ENCODE data around the gene IGSF22. TPM values are rescaled to one million over a fixed set of nuclear protein-coding genes. Genes with fewer than 3 reads are reported as not detected.
A peak's percentile ranks its signal among the peaks of the same experiment; 100 is the strongest.
"Not testable (repeated sequence)": the region's sequence is repeated elsewhere in the genome, so short reads cannot be mapped to it uniquely, and the experiment has no call there.

IGSF22 gene
- total RNA-seq, 1 experiment from 2014 or later, result not detected

DNA sequence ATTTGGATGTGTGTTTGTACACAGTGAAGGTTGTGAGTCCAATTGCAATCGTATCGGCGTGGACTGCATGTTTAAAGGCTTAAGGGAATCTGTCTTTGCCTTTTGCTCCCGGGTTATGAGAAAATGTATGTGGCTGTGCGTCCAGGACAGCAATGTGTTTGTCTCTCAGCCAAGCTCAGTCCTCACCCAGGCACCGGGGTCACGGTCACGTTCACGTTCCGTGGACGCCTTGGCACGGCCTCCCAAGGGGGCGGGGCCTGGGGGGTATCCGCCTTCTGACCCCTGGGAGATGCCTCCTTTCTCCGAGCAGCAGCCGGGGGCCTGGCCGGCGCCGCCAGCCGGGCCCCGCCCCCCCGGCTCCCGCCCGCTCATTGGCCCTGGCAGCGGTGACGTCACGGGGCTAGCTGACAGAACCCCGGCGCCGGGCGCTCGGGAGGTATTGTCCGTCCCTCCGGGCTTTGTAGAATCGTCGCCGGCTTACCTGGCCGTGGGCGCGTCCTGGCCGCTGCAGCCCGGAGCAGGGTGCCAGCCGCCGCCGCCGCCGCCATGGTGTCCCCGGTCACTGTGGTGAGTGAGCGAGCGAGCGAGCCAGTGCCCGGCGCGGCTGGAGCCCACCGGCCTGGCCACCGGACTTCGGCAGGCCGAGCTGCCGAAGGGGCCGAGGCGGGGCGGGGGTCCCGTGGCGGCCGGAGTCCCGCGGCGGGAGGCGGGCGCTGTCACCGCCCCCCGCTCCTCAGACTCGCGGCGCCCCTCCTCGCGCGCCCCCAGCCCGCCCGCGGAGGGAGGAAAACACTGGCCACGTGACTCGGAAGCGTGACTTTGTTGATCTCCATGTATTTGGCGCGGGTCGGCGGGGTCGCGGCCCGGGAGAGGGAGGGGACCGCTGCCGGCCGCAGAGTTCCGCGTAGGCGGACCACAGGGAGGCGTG is 27.4 kb downstream of the IGSF22 start, which contains the start of gene TMEM86A:
TSS of gene TMEM86A (plus strand) at position 439 of the 928 bp plus-strand sequence. CDS start at position 547, 108 bp downstream.
- H3K36me3 ChIP-seq (ENCODE audit: insufficient read depth, low read length), result no peaks in the 10 kb centered on the region
- no peaks in the 10 kb centered on the region for H3K79me2 ChIP-seq (ENCODE audit: low read length)
- no peaks in the 10 kb centered on the region for H3K9me2 ChIP-seq (replicated peaks; ENCODE audit: insufficient read depth, low read length)
- H3K4me3 ChIP-seq (ENCODE audit: low read length), result peak within 1 kb of the TSS; percentile 72
- no peaks in the 10 kb centered on the region for H3K9me3 ChIP-seq (ENCODE audit: low read length)
- H3K4me1 ChIP-seq (ENCODE audit: low read length), result peaks cover 10% of the 10 kb centered on the region
- H3K27me3 ChIP-seq (ENCODE audit: low read length), result no peaks in the 10 kb centered on the region
- peak within 1 kb of the TSS; percentile 70 for H3K4me2 ChIP-seq (ENCODE audit: low read depth, low read length, poor library complexity, severe bottlenecking)
- H3K9ac ChIP-seq (ENCODE audit: low read length), result peak within 1 kb of the TSS; percentile 56
- peak; percentile 85 for DNase-seq
- H3K27ac ChIP-seq (ENCODE audit: low read length), result no peak within 1 kb of the TSS
- peak within 1 kb of the TSS; percentile 65; the same call in 1 of the 2 replicates for H2AFZ ChIP-seq (ENCODE audit: low read length)
- no peaks in the 10 kb centered on the region for H4K20me1 ChIP-seq (ENCODE audit: insufficient read depth, low read depth, low read length)

DNA sequence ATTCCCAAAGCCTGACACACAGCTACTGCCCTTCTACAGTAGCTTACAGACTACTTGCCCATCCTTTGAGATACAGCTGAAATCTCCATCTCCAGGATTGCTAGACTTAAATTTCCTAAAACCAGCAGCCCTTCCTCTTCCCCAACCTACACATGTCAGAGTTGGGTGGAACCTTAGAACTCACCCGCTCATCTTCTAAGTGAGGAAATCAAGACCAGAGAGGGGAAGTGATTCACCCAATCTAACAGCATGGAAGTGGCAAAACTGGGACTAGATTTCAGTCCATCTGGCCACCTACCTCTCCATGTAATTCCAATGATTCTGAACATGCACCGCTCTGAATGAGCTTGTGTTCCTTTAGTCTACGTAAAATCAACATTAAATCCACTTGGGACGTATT is 28.4 kb downstream of the IGSF22 start:
- H4K20me1 ChIP-seq (ENCODE audit: insufficient read depth, low read depth, low read length), result no peaks in the 10 kb centered on the region
- no peak overlapping the region for H3K4me2 ChIP-seq (ENCODE audit: low read depth, low read length, poor library complexity, severe bottlenecking)
- no peak overlapping the region for H3K27ac ChIP-seq (ENCODE audit: low read length)
- no peak overlapping the region for H3K4me3 ChIP-seq (ENCODE audit: low read length)
- H3K79me2 ChIP-seq (ENCODE audit: low read length), result no peaks in the 10 kb centered on the region
- peaks cover 10% of the 10 kb centered on the region for H3K4me1 ChIP-seq (ENCODE audit: low read length)
- H3K36me3 ChIP-seq (ENCODE audit: insufficient read depth, low read length), result no peaks in the 10 kb centered on the region
- no peak overlapping the region for H3K9ac ChIP-seq (ENCODE audit: low read length)
- H2AFZ ChIP-seq (ENCODE audit: low read length), result no peak overlapping the region
- no peak for DNase-seq
- H3K9me3 ChIP-seq (ENCODE audit: low read length), result no peaks in the 10 kb centered on the region
- no peaks in the 10 kb centered on the region for H3K9me2 ChIP-seq (replicated peaks; ENCODE audit: insufficient read depth, low read length)
- H3K27me3 ChIP-seq (ENCODE audit: low read length), result no peaks in the 10 kb centered on the region

DNA sequence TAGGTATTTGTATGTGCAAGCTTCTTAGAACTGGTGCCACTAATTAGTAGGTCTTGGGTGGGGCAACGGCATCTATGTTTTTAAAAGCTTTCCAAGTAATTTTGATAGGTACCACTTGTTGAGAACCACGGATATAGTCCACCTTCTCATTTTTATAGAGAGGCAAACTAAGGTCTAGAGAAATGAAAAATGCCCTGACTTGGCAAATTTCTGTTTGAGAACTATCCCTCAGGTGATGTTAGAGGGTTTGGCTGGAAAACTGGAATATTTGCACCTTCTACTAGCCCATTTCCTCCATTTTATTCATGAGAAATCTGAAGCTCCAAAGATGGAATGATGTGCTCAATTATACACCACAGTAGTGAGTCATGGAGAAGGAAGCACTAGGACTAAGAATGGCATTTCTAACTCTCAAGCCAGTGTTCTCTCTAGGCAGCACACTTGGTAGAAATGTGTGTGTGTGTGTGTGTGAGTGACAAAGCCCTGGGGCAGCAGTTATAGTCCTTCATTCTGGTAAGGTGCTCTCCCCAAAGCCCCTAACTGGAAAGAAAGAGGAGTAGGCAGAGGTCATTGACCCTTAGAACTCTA is 29.3 kb downstream of the IGSF22 start:
- H2AFZ ChIP-seq (ENCODE audit: low read length), result no peak overlapping the region

DNA sequence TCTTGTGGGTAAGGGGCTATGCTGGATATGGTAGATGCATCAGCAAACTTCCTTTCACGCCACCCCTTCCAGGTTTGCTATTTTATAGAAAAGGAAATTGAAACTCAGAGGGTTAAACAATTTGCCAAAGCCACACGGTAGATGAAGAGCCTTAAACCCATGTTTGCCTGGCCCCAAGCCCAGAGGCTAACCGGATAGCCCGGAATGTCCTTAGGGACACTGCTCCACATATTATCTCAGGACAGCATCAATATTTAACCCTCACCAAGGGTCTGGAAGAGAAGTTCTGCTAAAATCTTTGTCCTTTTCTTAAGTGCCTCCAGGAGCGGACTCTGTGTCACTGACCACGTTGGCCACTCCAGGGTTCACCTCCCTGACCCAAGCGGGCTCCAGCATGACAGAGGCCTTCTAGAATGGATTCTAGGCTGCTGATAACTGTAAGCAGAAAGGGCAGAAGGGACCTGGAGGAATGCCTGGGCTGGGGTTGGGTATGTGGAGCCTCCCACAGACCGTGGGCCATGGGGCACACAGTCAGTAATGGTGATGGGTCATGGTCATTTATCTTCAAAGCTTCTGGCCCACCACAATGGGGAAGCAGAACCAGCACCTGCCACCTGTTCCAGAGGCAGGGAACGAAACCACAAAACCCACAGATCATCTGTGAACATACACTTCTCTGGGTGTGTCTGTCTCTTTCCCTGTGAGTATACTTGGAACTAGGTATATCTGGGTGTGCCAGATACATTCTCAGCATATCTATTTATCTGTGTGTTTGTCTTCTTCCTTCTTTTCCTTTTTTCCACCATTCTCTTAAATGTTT is 32.8 kb downstream of the IGSF22 start:
- Histone ChIP-seq H3K9me3 (ENCODE audit: low read length) (no peaks in the 10 kb centered on the region), H3K36me3 (ENCODE audit: insufficient read depth, low read length) (no peaks in the 10 kb centered on the region), H3K9me2 (replicated peaks; ENCODE audit: insufficient read depth, low read length) (no peaks in the 10 kb centered on the region), H3K4me2 (ENCODE audit: low read depth, low read length, poor library complexity, severe bottlenecking) (no peak overlapping the region), H3K4me3 (ENCODE audit: low read length) (no peak overlapping the region), H3K27ac (ENCODE audit: low read length) (no peak overlapping the region), H3K4me1 (ENCODE audit: low read length) (no peaks in the 10 kb centered on the region), H3K9ac (ENCODE audit: low read length) (no peak overlapping the region), H3K79me2 (ENCODE audit: low read length) (no peaks in the 10 kb centered on the region), H3K27me3 (ENCODE audit: low read length) (no peaks in the 10 kb centered on the region), H4K20me1 (ENCODE audit: insufficient read depth, low read depth, low read length) (no peaks in the 10 kb centered on the region), H2AFZ (ENCODE audit: low read length) (no peak overlapping the region)
- DNase-seq, result no peak

More for the DNA sequence above, 29.3 kb downstream of the IGSF22 start:
- Histone ChIP-seq H3K4me3 (ENCODE audit: low read length) (no peak overlapping the region), H3K9me2 (replicated peaks; ENCODE audit: insufficient read depth, low read length) (no peaks in the 10 kb centered on the region), H4K20me1 (ENCODE audit: insufficient read depth, low read depth, low read length) (no peaks in the 10 kb centered on the region), H3K9ac (ENCODE audit: low read length) (no peak overlapping the region), H3K36me3 (ENCODE audit: insufficient read depth, low read length) (no peaks in the 10 kb centered on the region), H3K27me3 (ENCODE audit: low read length) (no peaks in the 10 kb centered on the region), H3K4me1 (ENCODE audit: low read length) (peaks cover 10% of the 10 kb centered on the region), H3K79me2 (ENCODE audit: low read length) (no peaks in the 10 kb centered on the region), H3K9me3 (ENCODE audit: low read length) (no peaks in the 10 kb centered on the region), H3K27ac (ENCODE audit: low read length) (no peak overlapping the region), H3K4me2 (ENCODE audit: low read depth, low read length, poor library complexity, severe bottlenecking) (no peak overlapping the region)
- no peak for DNase-seq

DNA sequence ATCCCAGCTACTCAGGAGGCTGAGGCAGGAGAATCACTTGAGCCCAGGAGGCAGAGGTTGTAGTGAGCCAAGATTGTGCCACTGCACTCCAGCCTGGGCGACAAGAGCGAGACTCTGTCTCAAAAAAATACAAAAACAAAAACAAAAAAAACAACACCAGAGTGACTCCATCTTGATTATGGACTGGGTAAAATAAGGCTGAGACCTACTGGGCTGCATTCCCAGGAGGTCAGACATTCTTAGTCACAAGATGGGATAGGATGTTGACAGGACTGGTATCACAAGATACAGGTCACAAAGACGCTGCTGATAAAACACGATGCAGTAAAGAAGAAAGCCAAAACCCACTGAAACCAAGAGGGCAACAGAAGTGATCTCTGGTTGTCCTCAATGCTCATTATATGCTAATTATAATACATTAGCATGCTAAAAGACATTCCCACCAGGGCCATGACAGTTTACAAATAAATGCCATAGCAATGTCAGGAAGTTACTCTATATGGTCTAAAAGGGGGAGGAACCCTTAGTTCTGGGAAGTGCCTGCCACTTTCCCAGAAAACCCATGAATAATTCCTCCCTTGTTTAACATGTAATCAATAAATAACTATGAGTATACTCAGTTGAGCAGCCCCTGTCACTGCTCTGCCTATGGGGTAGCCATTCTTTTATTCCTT is 34.4 kb downstream of the IGSF22 start:
- H2AFZ ChIP-seq (ENCODE audit: low read length); H3K9me2 ChIP-seq (replicated peaks; ENCODE audit: insufficient read depth, low read length); DNase-seq; H4K20me1 ChIP-seq (ENCODE audit: insufficient read depth, low read depth, low read length); H3K27ac ChIP-seq (ENCODE audit: low read length); H3K9ac ChIP-seq (ENCODE audit: low read length); H3K9me3 ChIP-seq (ENCODE audit: low read length); H3K4me1 ChIP-seq (ENCODE audit: low read length); H3K36me3 ChIP-seq (ENCODE audit: insufficient read depth, low read length); H3K79me2 ChIP-seq (ENCODE audit: low read length); H3K4me2 ChIP-seq (ENCODE audit: low read depth, low read length, poor library complexity, severe bottlenecking); H3K4me3 ChIP-seq (ENCODE audit: low read length); H3K27me3 ChIP-seq (ENCODE audit: low read length): not testable (repeated sequence)

DNA sequence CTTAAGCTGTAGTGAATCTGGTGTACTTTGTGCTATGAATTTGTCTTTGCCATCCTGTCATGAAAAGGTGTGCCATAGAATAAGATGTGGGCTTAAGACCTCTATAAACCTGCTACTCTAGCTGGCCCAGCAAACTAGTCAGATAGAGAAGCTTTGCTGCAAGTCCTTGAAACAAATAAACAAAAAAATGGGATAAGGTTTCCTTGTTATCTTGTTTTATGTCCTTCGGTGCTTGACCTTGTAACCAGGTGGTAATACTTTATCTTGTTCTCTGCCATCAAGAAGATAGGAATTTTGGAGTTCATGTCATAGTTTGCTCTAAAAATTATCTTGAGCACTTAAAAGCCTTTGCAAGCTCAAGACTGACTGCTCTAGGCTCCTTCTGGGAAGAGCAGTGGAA is 41.7 kb downstream of the IGSF22 start:
- H3K36me3 ChIP-seq (ENCODE audit: insufficient read depth, low read length), result no peaks in the 10 kb centered on the region
- no peak overlapping the region for H3K27ac ChIP-seq (ENCODE audit: low read length)
- H3K4me3 ChIP-seq (ENCODE audit: low read length), result no peak overlapping the region
- H3K27me3 ChIP-seq (ENCODE audit: low read length), result no peaks in the 10 kb centered on the region
- H3K4me2 ChIP-seq (ENCODE audit: low read depth, low read length, poor library complexity, severe bottlenecking), result no peak overlapping the region
- DNase-seq, result no peak
- H4K20me1 ChIP-seq (ENCODE audit: insufficient read depth, low read depth, low read length), result no peaks in the 10 kb centered on the region
- no peak overlapping the region for H3K9ac ChIP-seq (ENCODE audit: low read length)
- H2AFZ ChIP-seq (ENCODE audit: low read length), result no peak overlapping the region
- H3K9me2 ChIP-seq (replicated peaks; ENCODE audit: insufficient read depth, low read length), result no peaks in the 10 kb centered on the region
- H3K9me3 ChIP-seq (ENCODE audit: low read length), result no peaks in the 10 kb centered on the region
- H3K79me2 ChIP-seq (ENCODE audit: low read length), result no peaks in the 10 kb centered on the region
- H3K4me1 ChIP-seq (ENCODE audit: low read length), result no peaks in the 10 kb centered on the region

DNA sequence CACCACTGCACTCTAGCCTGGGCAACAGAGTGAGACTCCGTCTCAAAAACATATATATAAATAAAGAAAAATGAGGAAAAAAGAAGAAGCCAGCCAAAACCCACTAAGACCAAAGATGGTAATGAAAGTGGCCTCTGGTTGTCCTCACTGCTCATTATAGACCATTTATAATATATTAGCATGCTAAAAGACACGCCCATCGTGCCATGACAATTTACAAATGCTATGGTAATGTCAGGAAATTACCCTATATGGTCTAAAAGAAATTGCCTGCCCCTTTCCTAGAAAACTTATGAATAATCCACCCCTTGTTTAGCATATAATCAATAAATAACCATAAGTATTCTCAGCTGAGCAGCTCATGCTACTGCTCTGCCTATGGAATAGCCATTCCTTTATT is 43.5 kb downstream of the IGSF22 start:
- Histone ChIP-seq H3K9me2 (replicated peaks; ENCODE audit: insufficient read depth, low read length) (no peaks in the 10 kb centered on the region), H3K27ac (ENCODE audit: low read length) (no peak overlapping the region), H3K36me3 (ENCODE audit: insufficient read depth, low read length) (no peaks in the 10 kb centered on the region), H3K79me2 (ENCODE audit: low read length) (no peaks in the 10 kb centered on the region), H4K20me1 (ENCODE audit: insufficient read depth, low read depth, low read length) (no peaks in the 10 kb centered on the region), H3K9me3 (ENCODE audit: low read length) (no peaks in the 10 kb centered on the region), H3K4me1 (ENCODE audit: low read length) (no peaks in the 10 kb centered on the region), H3K27me3 (ENCODE audit: low read length) (no peaks in the 10 kb centered on the region), H3K9ac (ENCODE audit: low read length) (no peak overlapping the region), H3K4me2 (ENCODE audit: low read depth, low read length, poor library complexity, severe bottlenecking) (no peak overlapping the region), H3K4me3 (ENCODE audit: low read length) (no peak overlapping the region), H2AFZ (ENCODE audit: low read length) (no peak overlapping the region)
- no peak for DNase-seq
